H9 (cell line): ENCODE data around the gene NDUFS6. TPM values are rescaled to one million over a fixed set of nuclear protein-coding genes. Genes with fewer than 3 reads are reported as not detected.
A peak's percentile ranks its signal among the peaks of the same experiment; 100 is the strongest.

ENCODE experiments used
- DNase-seq: peaks from one replicate; pipeline ENCODE4 v3.0.0-alpha.2; 2017
- H2AFZ ChIP-seq: one replicate; pipeline ENCODE4 v1.6.1; 2013; ENCODE audit warnings: mild to moderate bottlenecking, low read length, control low read depth, moderate library complexity
- H2AK5ac ChIP-seq: 2 replicates; pipeline ENCODE4 v1.6.1; 2013; ENCODE audit warnings: low read length, control low read depth, mixed read lengths; ENCODE audit not compliant: insufficient read length
- H2BK120ac ChIP-seq: one replicate; pipeline ENCODE4 v1.6.1; 2013; ENCODE audit warnings: low read depth, mild to moderate bottlenecking, low read length, control low read depth, inconsistent platforms; ENCODE audit not compliant: poor library complexity, severe bottlenecking
- H2BK12ac ChIP-seq: 2 replicates; pipeline ENCODE4 v1.6.1; 2013; ENCODE audit warnings: low read length, control low read depth, mixed read lengths, low read depth; ENCODE audit not compliant: insufficient read length
- H2BK15ac ChIP-seq: 2 replicates; pipeline ENCODE4 v1.6.1; 2013; ENCODE audit warnings: low read depth, low read length, control low read depth
- H2BK20ac ChIP-seq: one replicate; pipeline ENCODE4 v1.6.1; 2013; ENCODE audit warnings: low read depth, mild to moderate bottlenecking, low read length, control low read depth, inconsistent platforms; ENCODE audit not compliant: poor library complexity, severe bottlenecking
- H2BK5ac ChIP-seq: 2 replicates; pipeline ENCODE4 v1.6.1; 2013; ENCODE audit warnings: low read length, control low read depth, mixed read lengths; ENCODE audit not compliant: insufficient read length
- H3K14ac ChIP-seq: 2 replicates; pipeline ENCODE4 v1.6.1; 2013; ENCODE audit warnings: low read length, control low read depth; ENCODE audit not compliant: insufficient read depth
- H3K18ac ChIP-seq: 2 replicates; pipeline ENCODE4 v1.6.1; 2013; ENCODE audit warnings: low read depth, mild to moderate bottlenecking, mixed read lengths, low read length, control low read depth; ENCODE audit not compliant: insufficient read length
- H3K23ac ChIP-seq: 2 replicates; pipeline ENCODE4 v1.6.1; 2013; ENCODE audit warnings: low read length, control low read depth, mixed read lengths, low read depth; ENCODE audit not compliant: insufficient read length
- H3K23me2 ChIP-seq: 2 replicates; pipeline ENCODE4 v1.6.1; 2013; ENCODE audit warnings: low read depth, mild to moderate bottlenecking, mixed read lengths, low read length, control low read depth; ENCODE audit not compliant: insufficient read length, poor library complexity, severe bottlenecking
- H3K27ac ChIP-seq: 2 replicates; pipeline ENCODE4 v1.5.1; 2013; ENCODE audit warnings: low read length, control low read depth, mixed read lengths, low read depth; ENCODE audit not compliant: insufficient read length
- H3K27me3 ChIP-seq: 2 replicates; pipeline ENCODE4 v1.6.1; 2013; ENCODE audit warnings: low read length, control low read depth, inconsistent platforms; ENCODE audit not compliant: insufficient read depth
- H3K4ac ChIP-seq: 2 replicates; pipeline ENCODE4 v1.6.1; 2013; ENCODE audit warnings: low read depth, mild to moderate bottlenecking, control low read depth, inconsistent platforms, low read length, moderate library complexity
- H3K4me1 ChIP-seq: 2 replicates; pipeline ENCODE4 v1.6.1; 2013; ENCODE audit warnings: low read length, control low read depth, inconsistent platforms; ENCODE audit not compliant: insufficient read depth
- H3K4me2 ChIP-seq: 2 replicates; pipeline ENCODE4 v1.6.1; 2013; ENCODE audit warnings: low read length, control low read depth, mixed read lengths; ENCODE audit not compliant: insufficient read length, insufficient read depth
- H3K56ac ChIP-seq: 2 replicates; pipeline ENCODE4 v1.6.1; 2013; ENCODE audit warnings: low read depth, mild to moderate bottlenecking, mixed read lengths, low read length, control low read depth; ENCODE audit not compliant: insufficient read length
- H3K79me1 ChIP-seq: 2 replicates; pipeline ENCODE4 v1.6.1; 2013; ENCODE audit warnings: low read depth, mild to moderate bottlenecking, moderate library complexity, low read length, control low read depth, inconsistent platforms; ENCODE audit not compliant: insufficient read depth, poor library complexity, severe bottlenecking
- H3K79me2 ChIP-seq: 2 replicates; pipeline ENCODE4 v1.6.1; 2013; ENCODE audit warnings: low read length, control low read depth, inconsistent platforms; ENCODE audit not compliant: insufficient read depth
- H3K9ac ChIP-seq: 2 replicates; pipeline ENCODE4 v1.6.1; 2013; ENCODE audit warnings: low read length, control low read depth, mixed read lengths; ENCODE audit not compliant: insufficient read length; ENCODE audit errors: extremely low read depth
- H3K9me3 ChIP-seq: one replicate; pipeline ENCODE4 v1.6.1; 2013; ENCODE audit warnings: low read depth, low read length, inconsistent platforms; ENCODE audit not compliant: control insufficient read depth
- H3T11ph ChIP-seq: one replicate; pipeline ENCODE4 v1.6.1; 2013; ENCODE audit warnings: mild to moderate bottlenecking, low read length, control low read depth, inconsistent platforms
- H4K20me1 ChIP-seq: one replicate; pipeline ENCODE4 v1.6.1; 2013; ENCODE audit not compliant: control insufficient read depth, insufficient read length, insufficient read depth
- H4K5ac ChIP-seq: 2 replicates; pipeline ENCODE4 v1.6.1; 2013; ENCODE audit warnings: low read depth, mild to moderate bottlenecking, mixed read lengths, low read length, control low read depth; ENCODE audit not compliant: insufficient read length
- H4K8ac ChIP-seq: replicated peaks from 2 replicates; pipeline ENCODE4 v1.6.1; 2013; ENCODE audit warnings: low read length, control low read depth, mixed read lengths, low read depth; ENCODE audit not compliant: insufficient read length
- H4K91ac ChIP-seq: 2 replicates; pipeline ENCODE4 v1.6.1; 2013; ENCODE audit warnings: low read depth, mild to moderate bottlenecking, moderate library complexity, mixed read lengths, low read length, control low read depth; ENCODE audit not compliant: insufficient read length
- H3K27ac Mint-ChIP-seq, 3 experiments: 2 replicates in 2 of 3; 3 replicates in 1 of 3; pipeline ENCODE4 v1.8.0; 2020 to 2021; ENCODE audit warnings: mixed read lengths in 3 of 3, mild to moderate bottlenecking in 1 of 3, moderate library complexity in 1 of 3
- H3K27me3 Mint-ChIP-seq: 2 replicates; pipeline ENCODE4 v1.8.0; 2021; ENCODE audit warnings: low read depth, mild to moderate bottlenecking, moderate library complexity, mixed read lengths
- H3K36me3 Mint-ChIP-seq, 3 experiments: 2 replicates in 2 of 3; 3 replicates in 1 of 3; pipeline ENCODE4 v1.8.0; 2020 to 2021; ENCODE audit warnings: low read depth in 3 of 3, mixed read lengths in 3 of 3; ENCODE audit not compliant: insufficient read depth in 1 of 3
- H3K4me1 Mint-ChIP-seq, 2 experiments: 2 replicates each; pipeline ENCODE4 v1.8.0; 2020; ENCODE audit warnings: mixed read lengths in 2 of 2
- H3K4me3 Mint-ChIP-seq, 2 experiments: 2 replicates in 1 of 2; 3 replicates in 1 of 2; pipeline ENCODE4 v1.8.0; 2020 to 2021; ENCODE audit warnings: mild to moderate bottlenecking in 2 of 2, mixed read lengths in 2 of 2, moderate library complexity in 1 of 2
- H3K9me3 Mint-ChIP-seq, 2 experiments: 2 replicates in 1 of 2; 3 replicates in 1 of 2; pipeline ENCODE4 v1.8.0; 2020; ENCODE audit warnings: mild to moderate bottlenecking in 2 of 2, mixed read lengths in 2 of 2, moderate library complexity in 1 of 2
- WGBS: extraction: QIAGEN DNeasy Blood & Tissue Kit; methylation state at CpG from one replicate; pipeline ENCODE4 v1.1.7; 2013; ENCODE audit warnings: missing lambda C conversion rate, low lambda C conversion rate, mixed read lengths; ENCODE audit not compliant: insufficient read length; ENCODE audit errors: extremely low coverage; 5-methylcytosine and 5-hydroxymethylcytosine counted together
- total RNA-seq: library from RNA; stranded (reverse); gene quantifications from 2 replicates; pipeline ENCODE4 v1.2.1, GENCODE V29; 2021
- TF ChIP-seq, protein P1 (sequence below): fragments of 200-600 bp; sonication (generic); conservative IDR thresholded peaks from 3 replicates; pipeline ENCODE4 v1.8.0; 2021; ENCODE audit warnings: antibody characterized with exemption, mild to moderate bottlenecking

NDUFS6 gene
- total RNA-seq, 1 experiment from 2014 or later = 62.5 TPM

DNA sequence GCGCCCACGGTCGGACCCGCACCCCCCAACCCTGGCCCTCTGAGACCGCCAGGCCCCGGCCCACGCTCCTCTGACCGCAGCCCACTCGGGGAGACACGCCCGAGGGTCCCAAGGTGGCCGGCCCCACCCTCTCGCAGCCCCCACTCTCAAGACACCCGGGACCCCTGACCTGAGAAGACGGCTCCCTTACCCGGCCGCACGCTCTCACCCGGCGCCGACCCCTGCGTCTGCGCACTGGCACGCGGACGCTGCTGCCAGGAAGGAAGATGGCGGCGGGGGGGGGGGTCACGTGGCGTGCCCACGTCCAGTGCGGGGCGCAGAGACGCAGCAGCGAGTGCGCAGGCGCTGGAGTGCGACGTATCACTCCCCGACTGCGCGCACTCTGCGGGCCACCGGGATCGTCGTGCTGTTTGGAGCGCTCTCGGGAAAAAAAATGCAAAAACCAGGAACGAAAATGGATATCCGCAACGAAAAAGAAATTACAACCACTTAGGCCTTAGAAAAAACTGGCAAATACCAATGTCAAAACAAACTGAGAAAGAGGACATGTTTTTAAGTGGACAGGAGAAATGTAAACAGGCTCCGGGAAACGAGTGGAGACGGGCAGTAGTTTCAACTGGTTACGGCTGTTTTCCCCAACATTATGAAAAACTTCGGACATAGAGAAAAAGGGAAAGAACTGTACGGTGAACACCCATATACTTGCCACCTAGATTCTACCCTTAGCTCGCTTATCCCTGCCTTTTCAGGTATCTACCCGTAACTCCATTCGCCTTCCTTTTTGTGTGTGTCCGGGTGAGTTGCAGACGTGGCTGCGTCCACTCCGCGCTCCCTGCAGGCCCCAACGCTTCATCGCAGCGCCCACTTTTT is 1.4 kb upstream of the NDUFS6 start, which contains the start of gene MRPL36:
TSS of gene MRPL36 (minus strand) at position 236 of the 870 bp plus-strand sequence. CDS start 902 bp downstream, outside the sequence.
- peak within 1 kb of the TSS; percentile 53 for H3K56ac ChIP-seq
- peaks cover 6% of the 10 kb centered on the region for H3K79me1 ChIP-seq
- no peak within 1 kb of the TSS for H2AFZ ChIP-seq
- no peak within 1 kb of the TSS for H3T11ph ChIP-seq
- no peak within 1 kb of the TSS for H3K4ac ChIP-seq
- H3K36me3 Mint-ChIP-seq = peaks cover 35 to 54% (median 52%) of the 10 kb centered on the region in 3 experiments
- H3K79me2 ChIP-seq = peaks cover 14% of the 10 kb centered on the region; the same call in 1 of the 2 replicates
- H2BK12ac ChIP-seq = peak within 1 kb of the TSS; percentile 18
- H2BK20ac ChIP-seq = no peak within 1 kb of the TSS
- H3K4me3 Mint-ChIP-seq = peak within 1 kb of the TSS; percentile 95 to 96
- H2BK15ac ChIP-seq = no peak within 1 kb of the TSS
- H3K4me1 Mint-ChIP-seq = peaks cover 22% of the 10 kb centered on the region in 2 experiments
- H3K9ac ChIP-seq = peak within 1 kb of the TSS; percentile 88
- peaks cover 0 to 3% of the 10 kb centered on the region in 2 experiments; a peak in 1 of 5 replicates for H3K9me3 Mint-ChIP-seq
- H2BK120ac ChIP-seq = no peak within 1 kb of the TSS
- no peak within 1 kb of the TSS for H3K18ac ChIP-seq
- peak within 1 kb of the TSS; percentile 40 for H4K8ac ChIP-seq
- peak; percentile 96 for DNase-seq
- H3K23ac ChIP-seq = no peak within 1 kb of the TSS
- no peak within 1 kb of the TSS for H2AK5ac ChIP-seq
- TF ChIP-seq, protein P1, sequence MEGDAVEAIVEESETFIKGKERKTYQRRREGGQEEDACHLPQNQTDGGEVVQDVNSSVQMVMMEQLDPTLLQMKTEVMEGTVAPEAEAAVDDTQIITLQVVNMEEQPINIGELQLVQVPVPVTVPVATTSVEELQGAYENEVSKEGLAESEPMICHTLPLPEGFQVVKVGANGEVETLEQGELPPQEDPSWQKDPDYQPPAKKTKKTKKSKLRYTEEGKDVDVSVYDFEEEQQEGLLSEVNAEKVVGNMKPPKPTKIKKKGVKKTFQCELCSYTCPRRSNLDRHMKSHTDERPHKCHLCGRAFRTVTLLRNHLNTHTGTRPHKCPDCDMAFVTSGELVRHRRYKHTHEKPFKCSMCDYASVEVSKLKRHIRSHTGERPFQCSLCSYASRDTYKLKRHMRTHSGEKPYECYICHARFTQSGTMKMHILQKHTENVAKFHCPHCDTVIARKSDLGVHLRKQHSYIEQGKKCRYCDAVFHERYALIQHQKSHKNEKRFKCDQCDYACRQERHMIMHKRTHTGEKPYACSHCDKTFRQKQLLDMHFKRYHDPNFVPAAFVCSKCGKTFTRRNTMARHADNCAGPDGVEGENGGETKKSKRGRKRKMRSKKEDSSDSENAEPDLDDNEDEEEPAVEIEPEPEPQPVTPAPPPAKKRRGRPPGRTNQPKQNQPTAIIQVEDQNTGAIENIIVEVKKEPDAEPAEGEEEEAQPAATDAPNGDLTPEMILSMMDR = no peak
- H3K9me3 ChIP-seq = no peaks in the 10 kb centered on the region
- no peaks in the 10 kb centered on the region for H3K27me3 ChIP-seq
- H4K20me1 ChIP-seq = no peaks in the 10 kb centered on the region
- peaks cover 14% of the 10 kb centered on the region for H3K23me2 ChIP-seq
- no peak within 1 kb of the TSS for H2BK5ac ChIP-seq
- H4K91ac ChIP-seq = no peak within 1 kb of the TSS
- H3K14ac ChIP-seq = peak within 1 kb of the TSS; percentile 78
- no CpG with 5 or more reads among the region's 68 CpGs for WGBS
- H3K27ac ChIP-seq = peak within 1 kb of the TSS; percentile 25
- H3K4me1 ChIP-seq = no peaks in the 10 kb centered on the region
- peak within 1 kb of the TSS; percentile 99 for H3K4me2 ChIP-seq
- H3K27ac Mint-ChIP-seq = peak within 1 kb of the TSS; percentile 99 to 100 (median 99)
- H3K27me3 Mint-ChIP-seq = no peaks in the 10 kb centered on the region
- H4K5ac ChIP-seq = peak within 1 kb of the TSS; percentile 79
